SH-SY5Y (cell line): ENCODE measurements around the gene YBX2.

Source experiments
- GATA2 ChIP-seq: IDR thresholded peaks from 2 replicates; pipeline ENCODE4 v1.6.1; 2011; ENCODE audit warnings: mild to moderate bottlenecking, low read depth, low read length
- GATA3 ChIP-seq: IDR thresholded peaks from 2 replicates; pipeline ENCODE4 v1.6.1; 2011; ENCODE audit warnings: low read depth, mild to moderate bottlenecking, low read length, moderate library complexity

GRCh38 chr17:7290166-7290565 lies 4.3 kb downstream of the YBX2 start:
- no peak for TF ChIP-seq GATA2
- TF ChIP-seq GATA3: no peak
